Subcutaneous adipose tissue (tissue), 4 donors: ENCODE data around the gene CDH23. TPM values are rescaled to one million over a fixed set of nuclear protein-coding genes. Genes with fewer than 3 reads are reported as not detected.

Experiments
- CTCF ChIP-seq: fragments of 450-650 bp; IDR thresholded peaks from one replicate; pipeline ENCODE4 v1.5.1; 2016; ENCODE audit warnings: low read depth, mild to moderate bottlenecking, control low read depth, antibody characterized with exemption, moderate library complexity
- total RNA-seq, 4 donors: library from RNA; depleted of rRNA; stranded (reverse); fragments of >200 nt; gene quantifications; one replicate each; pipeline ENCODE4 v1.1.0, GENCODE V29; 2016

Gene CDH23
- total RNA-seq, 4 donors from 2014 or later, result 14.3 to 74.8 (median 24.1) TPM

- no peak for TF ChIP-seq CTCF
Observed at GRCh38 chr10:71829896-71830295, 433.2 kb downstream of the CDH23 start.

DNA sequence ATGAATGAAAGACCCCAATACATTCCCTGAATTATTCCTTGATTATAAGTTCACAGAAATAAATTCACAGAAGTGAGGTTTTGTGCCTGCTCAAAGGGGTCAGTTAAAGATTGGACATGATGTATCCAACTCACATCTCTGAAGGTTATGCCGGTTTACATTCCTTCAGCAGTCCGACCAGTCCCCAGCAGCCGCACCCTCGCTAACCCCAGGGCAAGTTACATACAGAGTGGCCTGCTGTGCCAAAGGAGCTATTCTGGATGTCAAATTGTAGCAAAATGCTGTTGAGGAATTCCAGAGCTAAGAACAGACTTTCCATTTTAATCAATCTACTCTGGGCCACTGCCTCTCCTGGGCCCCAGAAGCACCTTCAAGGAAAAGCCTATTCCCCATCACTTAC is 434.0 kb downstream of the CDH23 start:
- TF ChIP-seq CTCF, result no peak

GRCh38 chr10:71831646-71832552 is 435.2 kb downstream of the CDH23 start:
- no peak for TF ChIP-seq CTCF

DNA sequence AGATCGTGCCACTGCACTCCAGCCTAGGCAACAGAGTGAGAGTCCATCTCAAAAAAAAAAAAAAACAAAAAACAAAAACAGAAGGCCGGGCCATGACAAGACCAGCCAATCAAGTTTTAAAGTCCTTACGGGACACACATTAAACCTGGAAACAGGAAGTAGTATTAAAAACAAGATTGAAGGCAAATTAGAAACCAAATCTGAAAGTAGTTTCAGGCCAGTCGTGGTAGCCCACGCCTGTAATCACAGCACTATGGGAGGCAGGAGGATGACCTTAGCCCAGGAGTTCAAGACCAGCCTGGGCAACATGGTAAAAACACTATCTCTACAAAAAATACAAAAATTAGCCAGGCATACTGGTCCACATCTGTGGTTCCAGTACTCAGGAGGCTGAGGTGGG is 436.2 kb downstream of the CDH23 start:
- TF ChIP-seq CTCF, result no peak

DNA sequence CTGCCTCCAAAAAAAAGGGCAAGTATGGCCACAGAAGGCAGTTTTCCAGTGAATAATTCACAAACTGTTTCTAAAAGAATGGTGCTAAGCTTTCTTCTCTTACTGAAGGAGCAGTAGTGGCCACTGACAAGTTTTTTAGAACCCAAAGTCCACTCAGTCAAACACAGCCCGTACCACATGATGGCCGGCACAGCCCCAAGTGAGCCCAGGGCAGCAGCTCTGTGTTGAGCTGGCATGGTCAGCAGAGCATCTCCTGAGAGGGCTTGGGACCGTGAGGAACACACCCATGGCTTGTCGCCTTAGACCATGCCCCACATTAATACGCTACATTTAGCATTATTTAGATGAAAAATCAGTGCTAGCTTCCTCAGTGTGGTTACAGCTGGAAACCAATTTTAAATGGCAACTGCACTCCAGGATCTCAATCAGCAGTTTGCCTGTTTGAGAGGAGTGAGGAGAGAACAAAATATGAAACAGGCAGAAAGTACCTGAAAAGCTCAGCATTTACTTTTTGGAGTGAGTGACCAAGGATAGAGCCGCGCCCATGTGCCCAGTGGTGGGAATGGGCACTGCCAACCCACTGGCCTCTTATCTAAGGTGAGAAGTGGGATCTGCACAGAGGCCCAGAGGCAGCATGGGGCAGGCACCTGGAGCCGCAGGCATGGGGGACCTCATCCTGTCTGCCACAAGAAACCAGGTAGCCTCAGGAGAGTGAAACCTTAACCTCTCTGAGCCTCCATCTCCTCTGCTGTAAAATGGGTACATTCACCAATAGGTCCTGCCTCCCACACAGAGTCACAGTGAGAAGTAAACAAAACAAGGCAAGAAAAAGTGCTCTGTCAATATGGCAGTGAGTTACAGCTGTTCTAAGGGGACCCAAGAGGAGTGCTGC is 437.0 kb downstream of the CDH23 start:
- no peak for TF ChIP-seq CTCF

GRCh38 chr10:71834343-71834674 is 437.6 kb downstream of the CDH23 start:
- TF ChIP-seq CTCF, result no peak
